ENCODE results near the gene KIFC3. TPM values are rescaled to one million over a fixed set of nuclear protein-coding genes. Genes with fewer than 3 reads are reported as not detected.

KIFC3 gene
- total and polyA plus RNA-seq, 2 of the 13 experiments (the other 11 are each of a cell fraction or from before 2014, with no cell fraction given), result 42.1 to 45.3 TPM

DNA sequence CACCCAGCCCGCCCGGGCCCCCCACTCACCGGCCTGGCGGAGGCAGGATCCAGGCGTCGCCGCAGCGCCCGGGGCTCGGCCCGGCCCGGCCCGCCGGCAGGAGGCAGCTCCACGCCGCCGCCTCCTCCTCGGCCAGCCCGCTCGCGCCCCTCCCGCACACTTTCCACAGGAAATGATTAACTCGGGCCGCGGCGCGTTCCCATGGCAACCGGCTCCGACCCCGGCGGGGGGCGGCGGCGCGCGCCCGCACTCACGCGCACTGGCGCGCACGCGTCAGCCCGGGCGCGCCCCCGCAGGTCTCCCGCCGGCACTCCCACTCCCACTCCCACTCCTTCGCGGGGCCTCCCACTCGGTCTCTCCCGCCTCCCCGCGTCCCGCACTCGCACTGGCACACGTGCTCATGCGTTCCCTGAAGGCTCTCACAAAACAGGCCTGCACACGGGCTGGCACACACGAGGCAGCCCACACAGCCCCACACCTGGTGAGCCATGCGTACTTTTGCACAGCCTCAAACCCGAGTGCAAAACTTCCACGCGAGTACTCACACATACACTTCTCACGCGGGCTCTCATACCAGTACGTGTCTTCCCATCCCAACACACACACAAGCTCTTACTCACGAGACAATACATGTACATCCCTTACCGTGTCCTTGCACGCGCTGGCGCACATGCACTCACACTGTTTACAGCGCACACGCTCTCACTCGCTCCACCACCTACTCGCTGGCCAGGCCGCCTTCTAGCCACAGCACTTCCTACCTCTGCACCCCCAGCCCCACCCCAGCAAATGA lies at the start of gene KIFC3 (continued):
- TF ChIP-seq NR3C1 (CRISPR knock-in tag; IDR thresholded peaks at IDR 0.05) (no peak), ZNF577 (CRISPR knock-in tag; IDR thresholded peaks at IDR 0.05; ENCODE audit: borderline replicate concordance, low read depth) (no peak), ZKSCAN5 (CRISPR knock-in tag; IDR thresholded peaks at IDR 0.05) (peak; percentile 39; the same call in 1 of the 2 replicates), ZNF256 (CRISPR knock-in tag; conservative IDR thresholded peaks at IDR 0.05) (no peak; the same call in 1 of the 2 replicates), AHR (CRISPR knock-in tag; IDR thresholded peaks at IDR 0.05) (peak; percentile 74; the same call in 1 of the 2 replicates), ZBTB1 (CRISPR knock-in tag; IDR thresholded peaks at IDR 0.05; ENCODE audit: borderline replicate concordance) (peak; percentile 85; the same call in 1 of the 2 replicates), ZSCAN9 (CRISPR knock-in tag; IDR thresholded peaks at IDR 0.05; ENCODE audit: borderline replicate concordance) (0 out of 2 replicates have a peak, but pooled peaks have one; percentile 12), ZMYM2 (CRISPR knock-in tag; IDR thresholded peaks at IDR 0.05) (peak; percentile 86), ZNF558 (CRISPR knock-in tag; IDR thresholded peaks at IDR 0.05; ENCODE audit: borderline replicate concordance) (peak; percentile 53; the same call in 1 of the 2 replicates), ZNF563 (CRISPR knock-in tag; IDR thresholded peaks at IDR 0.05) (no peak; the same call in 1 of the 2 replicates), JUNB (CRISPR knock-in tag; IDR thresholded peaks at IDR 0.05; ENCODE audit: borderline replicate concordance) (peak; percentile 89), ZKSCAN8 (CRISPR knock-in tag; IDR thresholded peaks at IDR 0.05; ENCODE audit: borderline replicate concordance) (no peak), RNF2 (conservative IDR thresholded peaks at IDR 0.05; ENCODE audit: low read depth) (peak; percentile 88), ZNF615 (CRISPR knock-in tag; IDR thresholded peaks at IDR 0.05; ENCODE audit: borderline replicate concordance) (no peak), ZNF598 (CRISPR knock-in tag; IDR thresholded peaks at IDR 0.05; ENCODE audit: borderline replicate concordance) (peak; percentile 72; the same call in 1 of the 2 replicates), BRCA1 (CRISPR knock-in tag; IDR thresholded peaks at IDR 0.05) (peak; percentile 87; the same call in 1 of the 2 replicates), ZNF33A (CRISPR knock-in tag; IDR thresholded peaks at IDR 0.05; ENCODE audit: borderline replicate concordance) (no peak), ZNF143 (CRISPR knock-in tag; IDR thresholded peaks at IDR 0.05) (0 out of 2 replicates have a peak, but pooled peaks have one; percentile 59), ZNF30 (CRISPR knock-in tag; IDR thresholded peaks at IDR 0.05) (peak; percentile 90), ZNF383 (CRISPR knock-in tag; IDR thresholded peaks at IDR 0.05; ENCODE audit: borderline replicate concordance) (peak; percentile 66; the same call in 1 of the 2 replicates), ZBTB7A (CRISPR knock-in tag; IDR thresholded peaks at IDR 0.05) (peak; percentile 89)
- TF ChIP-seq, protein P1, sequence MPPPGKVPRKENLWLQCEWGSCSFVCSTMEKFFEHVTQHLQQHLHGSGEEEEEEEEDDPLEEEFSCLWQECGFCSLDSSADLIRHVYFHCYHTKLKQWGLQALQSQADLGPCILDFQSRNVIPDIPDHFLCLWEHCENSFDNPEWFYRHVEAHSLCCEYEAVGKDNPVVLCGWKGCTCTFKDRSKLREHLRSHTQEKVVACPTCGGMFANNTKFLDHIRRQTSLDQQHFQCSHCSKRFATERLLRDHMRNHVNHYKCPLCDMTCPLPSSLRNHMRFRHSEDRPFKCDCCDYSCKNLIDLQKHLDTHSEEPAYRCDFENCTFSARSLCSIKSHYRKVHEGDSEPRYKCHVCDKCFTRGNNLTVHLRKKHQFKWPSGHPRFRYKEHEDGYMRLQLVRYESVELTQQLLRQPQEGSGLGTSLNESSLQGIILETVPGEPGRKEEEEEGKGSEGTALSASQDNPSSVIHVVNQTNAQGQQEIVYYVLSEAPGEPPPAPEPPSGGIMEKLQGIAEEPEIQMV (CRISPR knock-in tag; IDR thresholded peaks at IDR 0.05; ENCODE audit: low read depth), result 0 out of 2 replicates have a peak, but pooled peaks have one; percentile 76
- TF ChIP-seq, protein P2, sequence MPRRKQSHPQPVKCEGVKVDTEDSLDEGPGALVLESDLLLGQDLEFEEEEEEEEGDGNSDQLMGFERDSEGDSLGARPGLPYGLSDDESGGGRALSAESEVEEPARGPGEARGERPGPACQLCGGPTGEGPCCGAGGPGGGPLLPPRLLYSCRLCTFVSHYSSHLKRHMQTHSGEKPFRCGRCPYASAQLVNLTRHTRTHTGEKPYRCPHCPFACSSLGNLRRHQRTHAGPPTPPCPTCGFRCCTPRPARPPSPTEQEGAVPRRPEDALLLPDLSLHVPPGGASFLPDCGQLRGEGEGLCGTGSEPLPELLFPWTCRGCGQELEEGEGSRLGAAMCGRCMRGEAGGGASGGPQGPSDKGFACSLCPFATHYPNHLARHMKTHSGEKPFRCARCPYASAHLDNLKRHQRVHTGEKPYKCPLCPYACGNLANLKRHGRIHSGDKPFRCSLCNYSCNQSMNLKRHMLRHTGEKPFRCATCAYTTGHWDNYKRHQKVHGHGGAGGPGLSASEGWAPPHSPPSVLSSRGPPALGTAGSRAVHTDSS (CRISPR knock-in tag; conservative IDR thresholded peaks at IDR 0.05), result no peak
- TF ChIP-seq, protein P3, sequence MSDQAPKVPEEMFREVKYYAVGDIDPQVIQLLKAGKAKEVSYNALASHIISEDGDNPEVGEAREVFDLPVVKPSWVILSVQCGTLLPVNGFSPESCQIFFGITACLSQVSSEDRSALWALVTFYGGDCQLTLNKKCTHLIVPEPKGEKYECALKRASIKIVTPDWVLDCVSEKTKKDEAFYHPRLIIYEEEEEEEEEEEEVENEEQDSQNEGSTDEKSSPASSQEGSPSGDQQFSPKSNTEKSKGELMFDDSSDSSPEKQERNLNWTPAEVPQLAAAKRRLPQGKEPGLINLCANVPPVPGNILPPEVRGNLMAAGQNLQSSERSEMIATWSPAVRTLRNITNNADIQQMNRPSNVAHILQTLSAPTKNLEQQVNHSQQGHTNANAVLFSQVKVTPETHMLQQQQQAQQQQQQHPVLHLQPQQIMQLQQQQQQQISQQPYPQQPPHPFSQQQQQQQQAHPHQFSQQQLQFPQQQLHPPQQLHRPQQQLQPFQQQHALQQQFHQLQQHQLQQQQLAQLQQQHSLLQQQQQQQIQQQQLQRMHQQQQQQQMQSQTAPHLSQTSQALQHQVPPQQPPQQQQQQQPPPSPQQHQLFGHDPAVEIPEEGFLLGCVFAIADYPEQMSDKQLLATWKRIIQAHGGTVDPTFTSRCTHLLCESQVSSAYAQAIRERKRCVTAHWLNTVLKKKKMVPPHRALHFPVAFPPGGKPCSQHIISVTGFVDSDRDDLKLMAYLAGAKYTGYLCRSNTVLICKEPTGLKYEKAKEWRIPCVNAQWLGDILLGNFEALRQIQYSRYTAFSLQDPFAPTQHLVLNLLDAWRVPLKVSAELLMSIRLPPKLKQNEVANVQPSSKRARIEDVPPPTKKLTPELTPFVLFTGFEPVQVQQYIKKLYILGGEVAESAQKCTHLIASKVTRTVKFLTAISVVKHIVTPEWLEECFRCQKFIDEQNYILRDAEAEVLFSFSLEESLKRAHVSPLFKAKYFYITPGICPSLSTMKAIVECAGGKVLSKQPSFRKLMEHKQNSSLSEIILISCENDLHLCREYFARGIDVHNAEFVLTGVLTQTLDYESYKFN (CRISPR knock-in tag; conservative IDR thresholded peaks at IDR 0.05), result peak; percentile 27

Data from HepG2 (cell line).